NCI-H1694 treated with DMSO at 0.1 percent for 48 hours (cell line): ENCODE results near the gene HECTD3.
A peak's percentile ranks its signal among the peaks of the same experiment; 100 is the strongest.
"Not testable (repeated sequence)": the region's sequence is repeated elsewhere in the genome, so short reads cannot be mapped to it uniquely, and the experiment has no call there.

Experiments used
- DNase-seq: peaks from one replicate; lab custom pipeline; 2025; lab: John Stamatoyannopoulos, UW

Gene HECTD3

GRCh38 chr1:44988531-44989156, 22.5 kb downstream of the HECTD3 start:
- DNase-seq: no peak

GRCh38 chr1:44985747-44986359, 25.3 kb downstream of the HECTD3 start:
- no peak for DNase-seq

GRCh38 chr1:44977372-44977771, 33.8 kb downstream of the HECTD3 start:
- not testable (repeated sequence) for DNase-seq

GRCh38 chr1:44976252-44976651, 34.9 kb downstream of the HECTD3 start:
- DNase-seq: no peak

GRCh38 chr1:44973645-44974044, 37.5 kb downstream of the HECTD3 start:
- DNase-seq: no peak

GRCh38 chr1:44970317-44970716, 40.8 kb downstream of the HECTD3 start:
- DNase-seq: no peak

GRCh38 chr1:44964396-44964795, 46.7 kb downstream of the HECTD3 start:
- no peak for DNase-seq

GRCh38 chr1:44962729-44963128, 48.4 kb downstream of the HECTD3 start:
- peak; percentile 80 for DNase-seq

GRCh38 chr1:44962022-44962421, 49.1 kb downstream of the HECTD3 start:
- not testable (repeated sequence) for DNase-seq

GRCh38 chr1:44957566-44957965, 53.6 kb downstream of the HECTD3 start:
- not testable (repeated sequence) for DNase-seq

- DNase-seq: not testable (repeated sequence)
Observed at GRCh38 chr1:44956077-44956476, 55.0 kb downstream of the HECTD3 start.
